H1 (cell line): ENCODE data around the gene TRIM61. TPM values are rescaled to one million over a fixed set of nuclear protein-coding genes. Genes with fewer than 3 reads are reported as not detected.
"Not testable (repeated sequence)": the region's sequence is repeated elsewhere in the genome, so short reads cannot be mapped to it uniquely, and the experiment has no call there.

Experiments
- CTCF ChIA-PET: fragments of 300-600 bp; sonication (Branson Sonifier 250); formaldehyde crosslinking; loops from one replicate; lab custom pipeline; 2021; ENCODE audit not compliant: partially characterized antibody; lab: Charles Lee
- POLR2A ChIA-PET: fragments of 300-600 bp; sonication (Branson Sonifier 250); formaldehyde crosslinking; loops from one replicate; lab custom pipeline; 2021; ENCODE audit warnings: inconsistent platforms; ENCODE audit not compliant: partially characterized antibody; lab: Charles Lee
- DNase-seq, 2 experiments: peaks; one replicate each; pipeline versions ENCODE4 v3.0.0 to v3.0.0-alpha.2; 2010 to 2022; ENCODE audit warnings: low spot score in 2 of 2, low read depth in 1 of 2, mixed read lengths in 1 of 2
- FAIRE-seq: peaks from 2 replicates; lab custom pipeline; 2011; peaks lifted over from hg19 to GRCh38; lab: Jason Lieb, UNC
- H2AFZ ChIP-seq: 2 replicates; pipeline ENCODE4 v1.8.1; 2012; ENCODE audit warnings: low read length, inconsistent platforms
- H2AK5ac ChIP-seq: 2 replicates; pipeline ENCODE4 v1.6.1; 2013; ENCODE audit warnings: low read depth, low read length
- H2BK120ac ChIP-seq: replicated peaks from 2 replicates; pipeline ENCODE3; 2013; ENCODE audit warnings: low read depth, low read length, inconsistent platforms
- H2BK12ac ChIP-seq: 2 replicates; pipeline ENCODE4 v1.6.1; 2013; ENCODE audit warnings: low read depth, low read length
- H2BK15ac ChIP-seq: 2 replicates; pipeline ENCODE4 v1.6.1; 2013; ENCODE audit warnings: low read length
- H2BK20ac ChIP-seq: 2 replicates; pipeline ENCODE4 v1.6.1; 2013; ENCODE audit warnings: low read length
- H2BK5ac ChIP-seq: 2 replicates; pipeline ENCODE4 v1.6.1; 2013; ENCODE audit warnings: low read depth, low read length
- H3K14ac ChIP-seq: 2 replicates; pipeline ENCODE4 v1.6.1; 2013; ENCODE audit warnings: inconsistent platforms; ENCODE audit not compliant: insufficient read length
- H3K18ac ChIP-seq: 2 replicates; pipeline ENCODE4 v1.6.1; 2013; ENCODE audit warnings: low read length; ENCODE audit errors: extremely low read depth
- H3K23ac ChIP-seq: 2 replicates; pipeline ENCODE4 v1.6.1; 2013; ENCODE audit warnings: inconsistent platforms; ENCODE audit not compliant: insufficient read length
- H3K23me2 ChIP-seq: 2 replicates; pipeline ENCODE4 v1.6.1; 2013; ENCODE audit warnings: low read depth, low read length
- H3K27ac ChIP-seq: 2 replicates; pipeline ENCODE4 v1.6.1; 2011; ENCODE audit warnings: low read depth, low read length, inconsistent platforms
- H3K27me3 ChIP-seq, 4 experiments: replicated peaks in 1 of 4; 1 replicate in 1 of 4; 2 replicates in 3 of 4; pipeline versions ENCODE4 v1.6.1 to v1.8.1; 2011 to 2013; ENCODE audit warnings: low read length in 3 of 4, mild to moderate bottlenecking in 3 of 4, inconsistent platforms in 2 of 4, mixed read lengths in 2 of 4, moderate library complexity in 1 of 4; ENCODE audit not compliant: control insufficient read depth in 3 of 4, insufficient read depth in 3 of 4; ENCODE audit errors: extremely low read depth in 1 of 4
- H3K36me3 ChIP-seq, 4 experiments: 2 replicates each; pipeline versions ENCODE4 v1.6.1 to v1.8.1; 2011 to 2013; ENCODE audit warnings: mild to moderate bottlenecking in 4 of 4, low read length in 3 of 4, moderate library complexity in 2 of 4, control low read depth in 1 of 4, inconsistent platforms in 1 of 4; ENCODE audit not compliant: insufficient read depth in 4 of 4, control insufficient read depth in 2 of 4
- H3K4ac ChIP-seq: replicated peaks from 2 replicates; pipeline ENCODE3; 2013; ENCODE audit warnings: low read length, low read depth, mixed read lengths, inconsistent platforms; ENCODE audit not compliant: insufficient read length
- H3K4me1 ChIP-seq, 4 experiments: replicated peaks in 1 of 4; 1 replicate in 1 of 4; 2 replicates in 3 of 4; pipeline versions ENCODE4 v1.6.1 to v1.8.1; 2011 to 2013; ENCODE audit warnings: low read length in 3 of 4, inconsistent platforms in 2 of 4, mixed read lengths in 1 of 4; ENCODE audit not compliant: insufficient read depth in 4 of 4, control insufficient read depth in 3 of 4
- H3K4me2 ChIP-seq, 2 experiments: 2 replicates each; pipeline versions ENCODE4 v1.6.1 to v1.8.1; 2011 to 2013; ENCODE audit warnings: low read depth in 2 of 2, low read length in 2 of 2, control low read depth in 1 of 2, inconsistent platforms in 1 of 2, mild to moderate bottlenecking in 1 of 2; ENCODE audit not compliant: insufficient read depth in 1 of 2
- H3K4me3 ChIP-seq, 4 experiments: fragments of 200-600, 300-600 bp in 1 of 4; sonication (generic), shearing (Covaris generic), sonication (Bioruptor Twin) in 1 of 4; 2 replicates each; pipeline versions ENCODE4 v1.5.1 to v1.8.1; 2011 to 2016; ENCODE audit warnings: low read length in 4 of 4, low read depth in 3 of 4, control low read depth in 2 of 4, inconsistent platforms in 2 of 4, mild to moderate bottlenecking in 2 of 4, mixed read lengths in 1 of 4, moderate library complexity in 1 of 4; ENCODE audit not compliant: insufficient read depth in 2 of 4; ENCODE audit errors: extremely low read depth in 1 of 4
- H3K56ac ChIP-seq: replicated peaks from 2 replicates; pipeline ENCODE3; 2013; ENCODE audit warnings: low read depth, mild to moderate bottlenecking, mixed read lengths, low read length, inconsistent platforms; ENCODE audit not compliant: insufficient read length
- H3K79me1 ChIP-seq: 2 replicates; pipeline ENCODE4 v1.6.1; 2013; ENCODE audit warnings: low read depth, low read length, control low read depth
- H3K79me2 ChIP-seq, 2 experiments: 2 replicates each; pipeline versions ENCODE4 v1.6.1 to v1.8.1; 2012 to 2013; ENCODE audit warnings: low read length in 2 of 2, mild to moderate bottlenecking in 2 of 2, inconsistent platforms in 1 of 2; ENCODE audit not compliant: insufficient read depth in 2 of 2, control insufficient read depth in 1 of 2
- H3K9ac ChIP-seq, 4 experiments: replicated peaks in 1 of 4; 1 replicate in 1 of 4; 2 replicates in 3 of 4; pipeline versions ENCODE4 v1.6.1 to v1.8.1; 2011 to 2013; ENCODE audit warnings: low read depth in 3 of 4, low read length in 3 of 4, control low read depth in 2 of 4, mild to moderate bottlenecking in 2 of 4, moderate library complexity in 2 of 4, inconsistent platforms in 1 of 4; ENCODE audit errors: extremely low read depth in 1 of 4
- H3K9me3 ChIP-seq, 2 experiments: 2 replicates each; pipeline versions ENCODE4 v1.6.1 to v1.8.1; 2012 to 2013; ENCODE audit warnings: mild to moderate bottlenecking in 2 of 2, moderate library complexity in 2 of 2, control low read depth in 1 of 2, inconsistent platforms in 1 of 2, low read depth in 1 of 2, low read length in 1 of 2, mixed read lengths in 1 of 2; ENCODE audit not compliant: insufficient read depth in 2 of 2
- H4K20me1 ChIP-seq, 2 experiments: replicated peaks in 1 of 2; 2 replicates each; pipeline versions ENCODE3 to v1.8.1; 2011 to 2013; ENCODE audit warnings: inconsistent platforms in 2 of 2, low read length in 2 of 2, mild to moderate bottlenecking in 1 of 2; ENCODE audit not compliant: insufficient read depth in 2 of 2, control insufficient read depth in 1 of 2
- H4K5ac ChIP-seq: 2 replicates; pipeline ENCODE4 v1.6.1; 2013; ENCODE audit warnings: low read length, low read depth, mixed read lengths, inconsistent platforms; ENCODE audit not compliant: insufficient read length
- H4K8ac ChIP-seq: 2 replicates; pipeline ENCODE4 v1.8.0; 2013; ENCODE audit warnings: mild to moderate bottlenecking, moderate library complexity, low read length, inconsistent platforms; ENCODE audit not compliant: insufficient read depth; ENCODE audit errors: extremely low read depth
- H4K91ac ChIP-seq: replicated peaks from 2 replicates; pipeline ENCODE3; 2013; ENCODE audit warnings: low read length, mixed read lengths, inconsistent platforms; ENCODE audit not compliant: insufficient read length
- RAD21 ChIP-seq, 2 experiments: IDR thresholded peaks in 1 of 2; conservative IDR thresholded peaks in 1 of 2; 2 replicates each; pipeline ENCODE4 v1.6.1; 2011; ENCODE audit warnings: low read depth in 2 of 2, low read length in 2 of 2, improper control_type of control experiment in 1 of 2, inconsistent platforms in 1 of 2, mild to moderate bottlenecking in 1 of 2, moderate library complexity in 1 of 2
- WGBS, 2 experiments: shearing (Covaris generic) in 1 of 2; methylation state at CpG; one replicate each; pipeline versions ENCODE4 v1.1.6 to v1.1.7; 2013 to 2015; ENCODE audit warnings: low lambda C conversion rate in 2 of 2, mixed read lengths in 2 of 2, inconsistent platforms in 1 of 2, low coverage in 1 of 2, missing lambda C conversion rate in 1 of 2; ENCODE audit not compliant: insufficient replicate concordance in 2 of 2, insufficient coverage in 1 of 2, insufficient read length in 1 of 2; ENCODE audit errors: extremely low coverage in 1 of 2, missing lambda C conversion rate in 1 of 2; 5-methylcytosine and 5-hydroxymethylcytosine counted together
- polyA plus RNA-seq, 7 experiments: library from polyadenylated mRNA; depleted of rRNA in 3 of 7; stranded (reverse) in 5 of 7; unstranded in 2 of 7; fragments of >200 nt in 5 of 7; fragments of 200-250 nt in 2 of 7; gene quantifications; 1 replicate in 5 of 7; 2 replicates in 1 of 7; 4 replicates in 1 of 7; pipeline versions ENCODE4 v1.2.1 to v1.2.3, GENCODE V29; 2011 to 2013; ENCODE audit warnings: missing spikeins in 2 of 7, mixed read lengths in 2 of 7
- total RNA-seq: library from RNA; stranded (reverse); fragmentation: NEBNext Ultra II Directional; extraction: Animal tissue kit (Norgen Biotek cat#: 25700); gene quantifications from 2 replicates; pipeline ENCODE4 v1.2.1, GENCODE V29; 2021
- TF ChIP-seq, protein P1 (sequence below), 3 experiments: IDR thresholded peaks; 1 replicate in 2 of 3; 2 replicates in 1 of 3; pipeline versions ENCODE4 v1.5.1 to v1.6.1; 2011; ENCODE audit warnings: low read length in 3 of 3, mild to moderate bottlenecking in 3 of 3, inconsistent platforms in 2 of 3, low read depth in 1 of 3, moderate library complexity in 1 of 3; ENCODE audit not compliant: insufficient read depth in 1 of 3; ENCODE audit errors: control extremely low read depth in 1 of 3

Gene TRIM61
- total and polyA plus RNA-seq, 2 of the 8 experiments (the other 6 are each of a cell fraction or from before 2014, with no cell fraction given), result 0.18 to 5.0 TPM

DNA sequence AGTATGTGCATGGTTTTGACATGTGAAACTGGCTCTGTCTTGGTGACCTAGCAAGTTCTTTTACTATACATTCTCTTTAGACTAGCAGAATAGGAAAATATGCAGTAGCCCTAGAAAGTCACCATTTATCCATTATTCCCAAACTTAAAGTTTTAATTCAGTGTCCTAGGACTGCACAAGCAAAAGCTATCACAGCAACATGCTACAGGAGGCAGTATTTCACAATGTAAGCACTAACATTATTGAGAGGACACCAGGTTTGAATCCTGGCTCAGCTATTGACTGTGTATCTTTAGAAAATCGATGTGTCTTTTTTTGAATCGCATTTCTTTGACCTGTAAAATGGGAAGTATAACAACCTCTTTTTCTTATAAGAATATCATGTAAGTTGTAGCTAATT lies 5.5 kb downstream of the TRIM61 start:
- H3K9me3 ChIP-seq, H3K14ac ChIP-seq, H3K4me1 ChIP-seq, H3K18ac ChIP-seq, H2AFZ ChIP-seq, DNase-seq, H3K4me2 ChIP-seq, H3K79me2 ChIP-seq, H3K4me3 ChIP-seq, H4K8ac ChIP-seq, H2BK12ac ChIP-seq, H3K79me1 ChIP-seq, H2AK5ac ChIP-seq, H4K5ac ChIP-seq, H2BK5ac ChIP-seq, H4K91ac ChIP-seq, H3K4ac ChIP-seq, H2BK20ac ChIP-seq, H2BK120ac ChIP-seq, H4K20me1 ChIP-seq, H2BK15ac ChIP-seq, H3K9ac ChIP-seq, H3K23ac ChIP-seq, H3K56ac ChIP-seq, POLR2A ChIA-PET, H3K27me3 ChIP-seq, H3K27ac ChIP-seq, H3K23me2 ChIP-seq: not testable (repeated sequence)
- peaks cover 0 to 21% (median 0%) of the 10 kb centered on the region in 4 experiments; a peak in 1 of 8 replicates for H3K36me3 ChIP-seq
- peak; percentile 96 for FAIRE-seq
- CTCF ChIA-PET, result interaction anchor here (0.6 to 3.8 kb wide), 11 partner anchors 12 to 130 kb away, joined by 3 to 19 read pairs (median 3); no protein-coding TSS in a partner anchor
- TF ChIP-seq, protein P1, sequence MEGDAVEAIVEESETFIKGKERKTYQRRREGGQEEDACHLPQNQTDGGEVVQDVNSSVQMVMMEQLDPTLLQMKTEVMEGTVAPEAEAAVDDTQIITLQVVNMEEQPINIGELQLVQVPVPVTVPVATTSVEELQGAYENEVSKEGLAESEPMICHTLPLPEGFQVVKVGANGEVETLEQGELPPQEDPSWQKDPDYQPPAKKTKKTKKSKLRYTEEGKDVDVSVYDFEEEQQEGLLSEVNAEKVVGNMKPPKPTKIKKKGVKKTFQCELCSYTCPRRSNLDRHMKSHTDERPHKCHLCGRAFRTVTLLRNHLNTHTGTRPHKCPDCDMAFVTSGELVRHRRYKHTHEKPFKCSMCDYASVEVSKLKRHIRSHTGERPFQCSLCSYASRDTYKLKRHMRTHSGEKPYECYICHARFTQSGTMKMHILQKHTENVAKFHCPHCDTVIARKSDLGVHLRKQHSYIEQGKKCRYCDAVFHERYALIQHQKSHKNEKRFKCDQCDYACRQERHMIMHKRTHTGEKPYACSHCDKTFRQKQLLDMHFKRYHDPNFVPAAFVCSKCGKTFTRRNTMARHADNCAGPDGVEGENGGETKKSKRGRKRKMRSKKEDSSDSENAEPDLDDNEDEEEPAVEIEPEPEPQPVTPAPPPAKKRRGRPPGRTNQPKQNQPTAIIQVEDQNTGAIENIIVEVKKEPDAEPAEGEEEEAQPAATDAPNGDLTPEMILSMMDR (IDR thresholded peaks at IDR 0.05; ENCODE audit: control extremely low read depth in 1 of 3, insufficient read depth in 1 of 3, low read depth in 1 of 3, low read length in 3 of 3), result peak in 2 of 3 experiments; percentile 25 to 46; a peak in 2 of 4 replicates
- peak; percentile 56 to 57 for TF ChIP-seq RAD21 (IDR thresholded peaks at IDR 0.05 in 1 of 2, conservative IDR thresholded peaks at IDR 0.05 in 1 of 2; ENCODE audit: low read depth in 2 of 2, low read length in 2 of 2)
- 87% methylated on average over 2 of the region's 2 CpGs; no CpG with 5 or more reads in 1 of the 2 experiments for WGBS, 2 experiments
